ENCODE results near the gene CCDC90B. TPM values are rescaled to one million over a fixed set of nuclear protein-coding genes. Genes with fewer than 3 reads are reported as not detected.
"Not testable (repeated sequence)": the region's sequence is repeated elsewhere in the genome, so short reads cannot be mapped to it uniquely, and the experiment has no call there.

CCDC90B gene
- total RNA-seq, 1 donor from 2014 or later, result 27.2 TPM

DNA sequence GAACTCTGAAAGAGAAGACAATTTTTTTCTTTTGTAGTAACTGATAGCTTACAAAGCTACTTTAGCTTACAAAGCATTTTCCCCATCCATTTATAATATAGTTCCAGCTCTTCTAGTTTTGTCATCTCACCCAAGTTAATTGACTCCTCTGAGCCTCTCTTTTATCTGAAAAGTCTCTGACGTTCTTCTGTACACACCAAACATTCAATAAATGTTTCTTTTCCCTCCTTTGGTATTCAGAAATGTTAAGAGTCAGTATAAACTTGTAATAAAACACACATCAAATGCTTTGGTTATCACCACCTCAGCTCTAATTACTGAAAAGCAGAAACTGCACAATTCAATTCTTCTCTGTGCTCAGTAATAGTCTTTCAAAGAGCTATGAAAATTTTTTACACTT lies 5.9 kb downstream of the CCDC90B start:
- intact Hi-C loops (cut with micrococcal nuclease), result no loop called here
- Mint-ChIP-seq H3K9me3 (no peaks in the 10 kb centered on the region), H3K4me3 (ENCODE audit: low read depth) (no peak overlapping the region), H3K36me3 (ENCODE audit: low read depth) (peaks cover 30% of the 10 kb centered on the region), H3K27ac (no peak overlapping the region), H3K27me3 (ENCODE audit: low read depth) (no peaks in the 10 kb centered on the region), H3K4me1 (ENCODE audit: low read depth) (peaks cover 19% of the 10 kb centered on the region)
- DNase-seq (ENCODE audit: low spot score), result no peak

DNA sequence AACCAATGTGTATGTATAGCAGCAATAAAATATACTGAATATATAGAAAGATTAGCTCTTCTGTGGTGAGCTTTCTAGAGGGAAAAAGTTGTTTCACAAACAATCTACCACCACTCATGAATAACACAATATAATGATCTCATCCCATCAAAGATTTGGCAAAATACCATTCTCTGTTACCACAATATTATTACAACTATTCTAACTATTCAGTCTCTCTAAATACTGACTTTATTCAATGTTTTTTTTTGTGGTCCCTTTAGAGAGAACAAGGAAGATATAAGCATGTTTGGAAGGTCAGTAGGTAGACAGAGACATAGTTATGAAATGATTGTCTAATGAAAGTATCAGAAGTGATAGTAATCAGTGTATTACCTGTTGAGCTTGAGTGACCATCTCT lies 7.8 kb downstream of the CCDC90B start:
- Mint-ChIP-seq H3K4me1 (ENCODE audit: low read depth) (peaks cover 7% of the 10 kb centered on the region), H3K27ac (no peak overlapping the region), H3K27me3 (ENCODE audit: low read depth) (no peaks in the 10 kb centered on the region), H3K9me3 (no peaks in the 10 kb centered on the region), H3K36me3 (ENCODE audit: low read depth) (peaks cover 28% of the 10 kb centered on the region), H3K4me3 (ENCODE audit: low read depth) (no peak overlapping the region)
- no peak for DNase-seq (ENCODE audit: low spot score)
- intact Hi-C loops (cut with micrococcal nuclease), result no loop called here

DNA sequence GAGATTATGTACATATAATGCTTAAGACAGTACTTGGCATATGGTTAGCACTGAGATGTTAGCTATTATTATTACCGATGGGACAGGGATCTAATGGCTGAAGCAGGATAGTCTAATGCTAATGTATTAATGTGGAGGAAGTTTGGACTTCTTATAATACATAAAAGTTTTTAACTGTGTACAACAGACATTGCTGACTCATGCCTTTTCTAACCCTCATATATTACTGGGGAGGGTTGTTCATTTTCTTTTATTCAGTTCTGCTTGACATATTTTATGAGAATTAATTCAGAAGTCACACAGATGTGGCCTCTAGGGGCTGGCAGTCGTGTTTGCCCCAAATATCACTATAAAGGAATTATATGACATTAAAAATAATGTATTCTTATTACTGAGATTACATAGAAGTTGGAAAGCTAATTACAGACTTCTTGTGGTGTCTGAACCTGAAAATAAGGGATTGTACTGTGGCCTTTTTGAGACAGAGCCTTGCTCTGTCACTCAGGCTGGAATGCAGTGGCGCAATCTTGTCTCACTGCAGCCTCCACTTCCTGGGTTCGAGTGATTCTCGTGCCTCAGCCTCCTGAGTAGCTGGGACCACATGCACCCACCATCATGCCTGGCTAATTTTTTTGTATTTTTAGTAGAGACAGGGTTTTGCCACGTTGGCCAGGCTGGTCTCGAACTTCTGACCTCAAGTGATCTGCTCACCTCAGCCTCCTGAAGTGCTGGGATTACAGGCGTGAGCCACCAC lies 10.1 kb downstream of the CCDC90B start:
- no peak overlapping the region for H3K27ac Mint-ChIP-seq
- peaks cover 45% of the 10 kb centered on the region for H3K36me3 Mint-ChIP-seq (ENCODE audit: low read depth)
- intact Hi-C loops (cut with micrococcal nuclease), result no loop called here
- DNase-seq (ENCODE audit: low spot score), result no peak
- peaks cover 5% of the 10 kb centered on the region for H3K9me3 Mint-ChIP-seq
- H3K4me1 Mint-ChIP-seq (ENCODE audit: low read depth), result peaks cover 5% of the 10 kb centered on the region
- H3K27me3 Mint-ChIP-seq (ENCODE audit: low read depth), result no peaks in the 10 kb centered on the region
- H3K4me3 Mint-ChIP-seq (ENCODE audit: low read depth), result no peak overlapping the region

DNA sequence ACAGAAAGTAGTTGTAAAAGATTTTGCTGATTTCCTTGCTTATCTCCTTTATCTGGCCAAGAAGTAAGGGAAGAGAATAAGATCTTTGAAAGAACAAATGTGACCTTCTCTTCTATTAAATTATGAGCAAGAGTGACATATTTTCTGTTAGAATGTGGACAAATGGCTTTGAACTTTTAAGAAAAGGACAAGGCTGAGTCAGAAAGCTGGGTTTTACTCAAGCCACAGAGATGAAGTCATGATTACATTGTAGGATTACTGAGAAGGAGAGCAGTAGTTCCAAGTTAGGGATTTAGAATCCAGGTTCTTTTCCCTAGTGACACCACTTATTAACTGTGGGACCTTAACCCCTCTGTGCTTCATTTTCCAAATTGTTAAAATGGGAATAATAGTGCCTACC lies 13.5 kb downstream of the CCDC90B start:
- Mint-ChIP-seq H3K4me3 (ENCODE audit: low read depth) (no peak overlapping the region), H3K36me3 (ENCODE audit: low read depth) (peaks cover 53% of the 10 kb centered on the region), H3K4me1 (ENCODE audit: low read depth) (peaks cover 18% of the 10 kb centered on the region), H3K9me3 (peaks cover 5% of the 10 kb centered on the region), H3K27ac (no peak overlapping the region), H3K27me3 (ENCODE audit: low read depth) (no peaks in the 10 kb centered on the region)
- DNase-seq (ENCODE audit: low spot score), result no peak
- intact Hi-C loops (cut with micrococcal nuclease), result no loop called here

DNA sequence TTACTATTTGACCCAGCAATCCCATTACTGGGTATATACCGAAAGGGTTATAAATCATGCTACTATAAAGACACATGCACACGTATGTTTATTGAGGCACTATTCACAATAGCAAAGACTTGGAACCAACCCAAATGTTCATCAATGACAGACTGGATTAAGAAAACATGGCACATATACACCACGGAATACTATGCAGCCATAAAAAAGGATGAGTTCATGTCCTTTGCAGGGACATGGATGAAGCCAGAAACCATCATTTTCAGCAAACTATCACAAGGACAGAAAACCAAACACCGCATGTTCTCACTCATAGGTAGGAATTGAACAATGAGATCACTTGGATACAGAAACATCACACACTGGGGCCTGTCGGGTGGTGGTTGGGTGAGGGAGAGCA lies 14.4 kb downstream of the CCDC90B start:
- H3K4me1 Mint-ChIP-seq (ENCODE audit: low read depth), result peaks cover 18% of the 10 kb centered on the region
- intact Hi-C loops (cut with micrococcal nuclease); H3K4me3 Mint-ChIP-seq (ENCODE audit: low read depth); H3K27ac Mint-ChIP-seq; H3K9me3 Mint-ChIP-seq; H3K27me3 Mint-ChIP-seq (ENCODE audit: low read depth); DNase-seq (ENCODE audit: low spot score): not testable (repeated sequence)
- H3K36me3 Mint-ChIP-seq (ENCODE audit: low read depth), result peaks cover 59% of the 10 kb centered on the region

DNA sequence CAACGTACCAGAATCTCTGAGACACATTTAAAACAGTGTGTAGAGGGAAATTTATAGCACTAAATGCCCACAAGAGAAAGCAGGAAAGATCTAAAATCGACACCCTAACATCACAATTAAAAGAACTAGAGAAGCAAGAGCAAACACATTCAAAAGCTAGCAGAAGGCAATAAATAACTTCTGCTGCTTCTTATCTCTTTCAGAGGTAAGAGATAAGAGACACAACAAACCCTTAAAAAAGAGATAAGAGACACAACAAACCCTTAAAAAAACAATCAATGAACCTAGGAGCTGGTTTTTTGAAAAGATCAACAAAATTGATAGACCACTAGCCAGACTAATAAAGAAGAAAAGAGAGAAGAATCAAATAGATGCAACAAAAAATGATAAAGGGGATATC lies 17.1 kb downstream of the CCDC90B start:
- H3K27ac Mint-ChIP-seq; DNase-seq (ENCODE audit: low spot score); intact Hi-C loops (cut with micrococcal nuclease); H3K27me3 Mint-ChIP-seq (ENCODE audit: low read depth); H3K4me3 Mint-ChIP-seq (ENCODE audit: low read depth); H3K9me3 Mint-ChIP-seq: not testable (repeated sequence)
- H3K36me3 Mint-ChIP-seq (ENCODE audit: low read depth), result peaks cover 71% of the 10 kb centered on the region
- peaks cover 18% of the 10 kb centered on the region for H3K4me1 Mint-ChIP-seq (ENCODE audit: low read depth)

DNA sequence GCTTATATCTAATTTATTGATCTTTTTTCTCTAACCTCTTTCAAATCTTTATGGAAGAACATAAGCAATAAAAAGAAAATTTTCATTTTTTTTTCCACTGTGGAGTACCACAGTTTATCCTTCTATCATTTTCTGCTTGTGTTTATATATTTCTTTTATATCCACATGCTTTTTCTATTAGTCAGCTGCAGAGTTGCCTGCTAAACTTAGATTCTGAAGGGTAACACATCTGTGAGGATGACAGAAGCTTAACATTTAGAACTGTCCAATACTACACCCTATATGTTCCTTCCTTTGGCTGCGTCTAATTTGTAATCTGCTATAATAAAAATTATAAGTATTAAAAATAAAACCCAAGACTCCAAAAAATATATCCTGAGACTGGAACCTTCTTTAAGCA lies 20.8 kb downstream of the CCDC90B start:
- no peak for DNase-seq (ENCODE audit: low spot score)
- Mint-ChIP-seq H3K36me3 (ENCODE audit: low read depth) (peaks cover 58% of the 10 kb centered on the region), H3K4me1 (ENCODE audit: low read depth) (peaks cover 14% of the 10 kb centered on the region), H3K4me3 (ENCODE audit: low read depth) (no peak overlapping the region), H3K9me3 (no peaks in the 10 kb centered on the region), H3K27ac (no peak overlapping the region), H3K27me3 (ENCODE audit: low read depth) (no peaks in the 10 kb centered on the region)
- intact Hi-C loops (cut with micrococcal nuclease), result no loop called here

DNA sequence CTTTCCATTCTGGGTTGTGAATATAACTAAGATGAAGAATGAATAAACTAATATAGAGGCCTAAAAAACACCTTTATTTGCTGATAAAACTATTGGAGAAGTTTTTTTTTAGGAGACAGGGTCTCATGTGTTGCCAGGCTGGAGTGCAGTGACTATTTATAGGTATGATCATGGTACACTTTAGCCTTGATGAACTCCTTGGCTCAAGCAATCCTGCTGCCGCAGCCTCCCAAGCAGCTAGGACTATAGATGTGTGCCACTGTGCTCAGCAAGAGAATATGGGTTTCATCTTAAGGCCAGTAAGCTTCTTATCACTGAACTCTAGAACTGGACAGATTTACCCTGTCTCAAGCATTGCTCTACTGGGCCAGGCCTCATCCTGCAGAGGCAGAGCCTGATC lies 26.6 kb downstream of the CCDC90B start:
- Mint-ChIP-seq H3K27me3 (ENCODE audit: low read depth) (no peaks in the 10 kb centered on the region), H3K9me3 (no peaks in the 10 kb centered on the region), H3K27ac (no peak overlapping the region), H3K36me3 (ENCODE audit: low read depth) (peaks cover 30% of the 10 kb centered on the region), H3K4me3 (ENCODE audit: low read depth) (no peak overlapping the region), H3K4me1 (ENCODE audit: low read depth) (peaks cover 4% of the 10 kb centered on the region)
- no peak for DNase-seq (ENCODE audit: low spot score)
- intact Hi-C loops (cut with micrococcal nuclease), result loop anchor here (10.0 kb wide), 1 partner anchor 175 kb away; no protein-coding TSS in a partner anchor

DNA sequence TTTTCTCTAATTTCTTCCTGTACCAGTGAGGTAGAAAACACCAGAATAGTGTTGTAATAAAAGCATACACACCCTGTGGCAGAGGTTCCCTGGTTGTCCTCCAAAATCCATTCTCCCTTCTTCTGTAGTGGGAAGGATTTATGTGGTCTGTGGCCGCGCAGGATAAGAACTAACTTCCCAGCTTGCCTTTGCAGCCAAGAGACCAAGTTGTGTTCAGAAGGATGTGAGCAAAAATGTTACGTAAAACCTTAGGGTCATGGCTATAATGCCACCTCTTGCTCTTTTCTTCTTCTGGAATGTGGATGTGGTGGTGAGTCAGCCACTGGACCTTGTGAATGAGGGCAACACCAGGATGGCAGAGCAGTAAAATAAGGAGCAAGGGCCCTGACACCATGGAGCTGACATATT lies 28.4 kb downstream of the CCDC90B start:
- no peak for DNase-seq (ENCODE audit: low spot score)
- intact Hi-C loops (cut with micrococcal nuclease), result loop anchor here (10.0 kb wide), 1 partner anchor 173 kb away; no protein-coding TSS in a partner anchor
- Mint-ChIP-seq H3K4me3 (ENCODE audit: low read depth) (no peak overlapping the region), H3K27ac (no peak overlapping the region), H3K36me3 (ENCODE audit: low read depth) (peaks cover 15% of the 10 kb centered on the region), H3K9me3 (no peaks in the 10 kb centered on the region), H3K27me3 (ENCODE audit: low read depth) (no peaks in the 10 kb centered on the region), H3K4me1 (ENCODE audit: low read depth) (no peaks in the 10 kb centered on the region)

DNA sequence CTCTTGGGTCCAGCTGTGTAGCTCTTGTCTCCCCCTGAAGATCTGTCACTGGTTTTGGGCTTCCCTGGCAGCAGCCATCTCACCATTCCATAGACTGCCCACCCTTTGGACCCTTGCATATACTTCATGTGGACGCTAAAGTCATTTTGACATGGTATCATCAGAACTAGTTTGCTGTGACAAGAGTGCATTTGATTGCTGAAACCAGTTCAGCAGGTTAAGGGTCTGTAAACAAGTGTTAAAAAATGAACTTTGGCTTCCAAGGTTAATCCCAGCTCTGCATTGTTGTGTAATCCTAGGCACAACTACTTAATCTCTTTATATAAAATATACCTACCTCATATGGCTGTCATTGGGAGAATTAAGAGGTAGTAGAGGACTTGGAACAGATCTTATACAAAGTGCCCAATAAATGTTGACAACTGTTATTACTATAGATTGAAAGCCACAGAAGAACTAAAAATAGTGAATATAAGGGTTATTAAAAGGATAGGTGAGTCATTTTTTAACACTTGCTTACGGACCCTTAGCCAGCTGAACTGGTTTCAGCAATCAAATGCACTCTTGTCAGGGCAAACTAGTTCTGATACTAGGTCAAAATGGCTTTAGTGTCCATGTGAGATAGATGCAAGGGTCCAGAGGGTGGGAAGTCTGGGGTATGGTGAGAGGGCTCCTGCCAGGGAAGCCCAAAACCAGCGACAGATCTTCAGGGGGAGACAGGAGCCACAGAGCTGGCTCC lies 29.4 kb downstream of the CCDC90B start:
- H3K27ac Mint-ChIP-seq, result no peak overlapping the region

DNA sequence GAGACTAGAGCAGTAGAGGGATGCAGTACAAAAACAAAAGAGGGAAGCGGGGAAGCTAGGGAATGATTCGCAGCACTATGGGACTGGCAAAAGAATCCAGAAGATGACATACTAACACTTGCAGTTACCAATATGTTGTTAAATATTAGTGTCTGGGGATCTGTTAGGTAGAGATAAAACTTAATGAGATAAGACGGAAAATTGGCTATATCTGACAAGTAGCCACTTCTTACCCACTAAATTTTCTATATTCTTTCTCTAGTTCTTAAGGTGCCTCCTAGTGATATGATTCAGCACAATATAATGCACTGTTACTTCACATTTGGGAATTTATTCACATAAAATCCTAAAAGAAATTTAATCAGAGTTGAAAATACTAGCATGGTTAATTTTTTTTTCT lies 30.8 kb downstream of the CCDC90B start:
- DNase-seq (ENCODE audit: low spot score), result no peak
- Mint-ChIP-seq H3K4me1 (ENCODE audit: low read depth) (no peaks in the 10 kb centered on the region), H3K27me3 (ENCODE audit: low read depth) (no peaks in the 10 kb centered on the region), H3K9me3 (no peaks in the 10 kb centered on the region), H3K4me3 (ENCODE audit: low read depth) (no peak overlapping the region), H3K27ac (no peak overlapping the region), H3K36me3 (ENCODE audit: low read depth) (peaks cover 10% of the 10 kb centered on the region)
- intact Hi-C loops (cut with micrococcal nuclease), result loop anchor here (10.0 kb wide), 1 partner anchor 171 kb away; no protein-coding TSS in a partner anchor

More for the DNA sequence above, 29.4 kb downstream of the CCDC90B start:
- intact Hi-C loops (cut with micrococcal nuclease), result loop anchor here (10.0 kb wide), 1 partner anchor 172 kb away; no protein-coding TSS in a partner anchor
- no peaks in the 10 kb centered on the region for H3K27me3 Mint-ChIP-seq (ENCODE audit: low read depth)
- DNase-seq (ENCODE audit: low spot score), result no peak
- H3K4me1 Mint-ChIP-seq (ENCODE audit: low read depth), result no peaks in the 10 kb centered on the region
- no peak overlapping the region for H3K4me3 Mint-ChIP-seq (ENCODE audit: low read depth)
- H3K36me3 Mint-ChIP-seq (ENCODE audit: low read depth), result peaks cover 14% of the 10 kb centered on the region
- no peaks in the 10 kb centered on the region for H3K9me3 Mint-ChIP-seq

DNA sequence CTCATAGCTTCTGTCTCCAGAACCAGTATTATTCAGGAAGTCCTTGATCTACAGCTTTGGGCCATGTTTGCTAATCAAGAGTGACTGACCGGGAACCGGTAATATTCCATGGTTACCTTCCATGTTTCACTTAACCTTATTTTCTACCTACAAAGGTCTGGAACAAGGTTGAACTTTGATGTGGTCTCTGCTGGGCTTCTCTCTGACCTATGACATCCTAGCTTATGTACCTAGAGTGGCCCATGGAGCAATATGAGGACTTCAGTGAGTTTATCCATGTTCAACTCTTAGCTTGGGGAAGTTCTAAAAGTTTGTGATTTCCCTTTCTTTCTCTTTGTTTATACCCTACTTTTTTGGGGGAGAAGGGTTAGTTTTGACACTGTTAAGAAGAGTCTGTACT lies 33.2 kb downstream of the CCDC90B start:
- Mint-ChIP-seq H3K4me1 (ENCODE audit: low read depth) (no peaks in the 10 kb centered on the region), H3K9me3 (no peaks in the 10 kb centered on the region), H3K27me3 (ENCODE audit: low read depth) (no peaks in the 10 kb centered on the region), H3K36me3 (ENCODE audit: low read depth) (peaks cover 3% of the 10 kb centered on the region), H3K4me3 (ENCODE audit: low read depth) (no peak overlapping the region), H3K27ac (no peak overlapping the region)
- no peak for DNase-seq (ENCODE audit: low spot score)
- intact Hi-C loops (cut with micrococcal nuclease), result loop anchor here (10.0 kb wide), 1 partner anchor 168 kb away; no protein-coding TSS in a partner anchor

DNA sequence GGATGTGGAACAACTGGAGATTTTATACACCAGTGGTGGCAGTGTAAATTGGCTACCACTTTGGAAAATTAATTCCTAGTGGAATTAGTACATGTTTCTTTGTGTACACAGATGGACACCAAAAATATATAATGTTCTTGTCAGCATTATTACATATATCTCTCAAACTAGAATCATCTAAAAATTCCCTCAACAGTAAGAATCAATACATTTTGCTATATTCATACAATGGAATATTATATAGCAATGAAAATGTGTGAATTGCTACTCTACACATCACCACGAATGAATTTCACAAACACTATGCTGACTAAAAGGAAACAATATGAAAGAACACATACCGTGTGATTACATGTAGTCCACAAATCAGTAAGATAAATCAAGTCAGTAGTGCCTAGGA lies 33.9 kb downstream of the CCDC90B start:
- Mint-ChIP-seq H3K36me3 (ENCODE audit: low read depth) (peaks cover 3% of the 10 kb centered on the region), H3K27me3 (ENCODE audit: low read depth) (no peaks in the 10 kb centered on the region), H3K4me3 (ENCODE audit: low read depth) (no peak overlapping the region), H3K4me1 (ENCODE audit: low read depth) (no peaks in the 10 kb centered on the region), H3K9me3 (no peaks in the 10 kb centered on the region), H3K27ac (no peak overlapping the region)
- intact Hi-C loops (cut with micrococcal nuclease), result loop anchor here (10.0 kb wide), 1 partner anchor 167 kb away; no protein-coding TSS in a partner anchor
- no peak for DNase-seq (ENCODE audit: low spot score)
